ENCODE results near the gene TRIM71. TPM values are rescaled to one million over a fixed set of nuclear protein-coding genes. Genes with fewer than 3 reads are reported as not detected.
"Not testable (repeated sequence)": the region's sequence is repeated elsewhere in the genome, so short reads cannot be mapped to it uniquely, and the experiment has no call there.

The TRIM71 gene
- total RNA-seq, 1 donor from 2014 or later = not detected

DNA sequence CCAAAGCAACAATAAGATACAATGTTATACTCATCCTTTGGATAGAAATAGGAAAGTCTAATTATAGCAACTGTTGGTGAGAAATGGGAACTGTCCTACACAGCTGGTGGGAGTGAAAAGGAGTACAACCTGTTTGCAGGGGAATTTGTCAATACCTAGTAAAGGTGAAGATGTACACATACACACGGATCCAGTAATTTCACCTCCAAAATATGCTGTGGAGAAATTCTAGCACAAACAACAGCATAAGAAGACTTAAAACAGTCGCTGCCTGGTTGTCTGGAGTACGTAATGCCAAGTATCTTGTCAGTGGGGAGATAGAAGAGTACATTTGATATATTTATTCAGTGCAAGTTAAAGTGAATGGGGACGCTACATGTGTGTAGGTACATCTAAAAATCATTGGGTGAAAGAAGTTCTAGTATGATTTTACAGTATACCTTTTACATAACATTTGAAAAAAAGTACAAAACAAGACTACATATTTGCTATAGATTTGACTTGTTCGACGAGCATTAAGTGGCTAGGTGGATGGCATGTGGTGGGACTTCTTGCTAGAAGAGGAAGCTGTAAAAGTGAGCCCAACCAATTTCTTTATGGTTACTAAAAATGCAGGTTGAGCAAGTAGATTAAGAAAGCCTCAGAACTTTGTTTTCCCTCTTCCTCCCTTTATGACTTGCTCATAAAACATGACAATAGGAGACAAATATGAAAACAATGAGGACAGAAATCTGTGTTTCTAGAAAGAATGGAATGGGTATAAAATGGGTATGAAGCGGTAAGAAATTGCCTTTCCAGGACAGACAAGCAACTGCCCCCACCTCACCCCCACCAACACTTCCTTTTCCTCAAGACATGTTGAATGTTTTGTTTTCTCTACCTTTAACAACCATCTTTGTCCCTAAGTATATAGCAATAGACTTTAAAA lies 83.5 kb downstream of the TRIM71 start:
- no peak overlapping the region for H3K4me3 Mint-ChIP-seq
- no peaks in the 10 kb centered on the region for H3K36me3 Mint-ChIP-seq (ENCODE audit: low read depth)
- ChIA-PET POLR2A (no interaction called here), CTCF (no interaction called here)
- DNase-seq = no peak
- no peak overlapping the region for H3K27ac Mint-ChIP-seq
- intact Hi-C loops (cut with micrococcal nuclease) = no loop called here
- H3K27me3 Mint-ChIP-seq = peaks cover 11% of the 10 kb centered on the region
- H3K4me1 Mint-ChIP-seq = peaks cover 4% of the 10 kb centered on the region
- TF ChIP-seq, protein P1, sequence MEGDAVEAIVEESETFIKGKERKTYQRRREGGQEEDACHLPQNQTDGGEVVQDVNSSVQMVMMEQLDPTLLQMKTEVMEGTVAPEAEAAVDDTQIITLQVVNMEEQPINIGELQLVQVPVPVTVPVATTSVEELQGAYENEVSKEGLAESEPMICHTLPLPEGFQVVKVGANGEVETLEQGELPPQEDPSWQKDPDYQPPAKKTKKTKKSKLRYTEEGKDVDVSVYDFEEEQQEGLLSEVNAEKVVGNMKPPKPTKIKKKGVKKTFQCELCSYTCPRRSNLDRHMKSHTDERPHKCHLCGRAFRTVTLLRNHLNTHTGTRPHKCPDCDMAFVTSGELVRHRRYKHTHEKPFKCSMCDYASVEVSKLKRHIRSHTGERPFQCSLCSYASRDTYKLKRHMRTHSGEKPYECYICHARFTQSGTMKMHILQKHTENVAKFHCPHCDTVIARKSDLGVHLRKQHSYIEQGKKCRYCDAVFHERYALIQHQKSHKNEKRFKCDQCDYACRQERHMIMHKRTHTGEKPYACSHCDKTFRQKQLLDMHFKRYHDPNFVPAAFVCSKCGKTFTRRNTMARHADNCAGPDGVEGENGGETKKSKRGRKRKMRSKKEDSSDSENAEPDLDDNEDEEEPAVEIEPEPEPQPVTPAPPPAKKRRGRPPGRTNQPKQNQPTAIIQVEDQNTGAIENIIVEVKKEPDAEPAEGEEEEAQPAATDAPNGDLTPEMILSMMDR (IDR thresholded peaks at IDR 0.05) = no peak
- H3K9me3 Mint-ChIP-seq = no peaks in the 10 kb centered on the region
- ATAC-seq (ENCODE audit: low read depth) = no peak

DNA sequence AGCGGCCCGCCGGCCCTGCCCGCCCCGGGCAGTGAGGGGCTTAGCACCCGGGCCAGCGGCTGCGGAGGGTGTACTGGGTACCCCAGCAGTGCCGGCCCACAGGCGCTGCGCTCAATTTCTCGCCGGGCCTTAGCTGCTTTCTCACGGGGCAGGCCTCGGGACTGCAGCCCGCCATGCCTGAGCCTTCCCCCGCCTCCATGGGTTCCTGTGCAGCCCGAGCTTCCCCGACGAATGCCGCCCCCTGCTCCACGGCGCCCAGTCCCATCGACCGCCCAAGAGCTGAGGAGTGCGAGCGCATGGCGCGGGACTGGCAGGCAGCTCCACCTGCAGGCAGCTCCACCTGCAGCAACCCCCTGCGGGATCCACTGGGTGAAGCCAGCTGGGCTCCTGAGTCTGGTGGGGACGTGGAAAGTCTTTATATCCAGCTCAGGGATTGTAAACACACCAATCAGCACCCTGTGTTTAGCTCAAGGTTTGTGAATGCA lies 85.1 kb downstream of the TRIM71 start:
- POLR2A ChIA-PET; H3K27ac Mint-ChIP-seq; H3K4me1 Mint-ChIP-seq; H3K36me3 Mint-ChIP-seq (ENCODE audit: low read depth); intact Hi-C loops (cut with micrococcal nuclease); ATAC-seq (ENCODE audit: low read depth); CTCF ChIA-PET; DNase-seq; H3K9me3 Mint-ChIP-seq: not testable (repeated sequence)
- peaks cover 11% of the 10 kb centered on the region for H3K27me3 Mint-ChIP-seq
- peak overlapping the region; percentile 68 for H3K4me3 Mint-ChIP-seq

DNA sequence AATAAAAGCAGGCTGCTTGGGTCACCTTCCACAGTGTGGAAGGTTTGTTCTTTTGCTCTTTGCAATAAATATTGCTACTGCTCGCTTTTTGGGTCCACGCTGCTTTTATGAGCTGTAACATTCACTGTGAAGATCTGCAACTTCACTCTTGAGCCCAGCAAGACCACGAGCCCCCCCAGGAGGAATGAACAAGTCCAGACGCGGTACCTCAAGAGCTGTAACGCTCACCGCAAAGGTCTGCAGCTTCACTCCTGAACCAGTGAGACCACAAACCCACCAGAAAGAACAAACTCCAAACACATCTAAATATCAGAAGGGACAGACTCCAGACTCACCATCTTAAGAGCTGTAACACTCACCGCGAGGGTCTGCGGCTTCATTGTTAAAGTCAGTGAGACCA lies 86.2 kb downstream of the TRIM71 start:
- CTCF ChIA-PET = interaction anchor here (0.6 kb wide), 1 partner anchor 174 kb away, joined by 3 read pairs; no protein-coding TSS in a partner anchor

DNA sequence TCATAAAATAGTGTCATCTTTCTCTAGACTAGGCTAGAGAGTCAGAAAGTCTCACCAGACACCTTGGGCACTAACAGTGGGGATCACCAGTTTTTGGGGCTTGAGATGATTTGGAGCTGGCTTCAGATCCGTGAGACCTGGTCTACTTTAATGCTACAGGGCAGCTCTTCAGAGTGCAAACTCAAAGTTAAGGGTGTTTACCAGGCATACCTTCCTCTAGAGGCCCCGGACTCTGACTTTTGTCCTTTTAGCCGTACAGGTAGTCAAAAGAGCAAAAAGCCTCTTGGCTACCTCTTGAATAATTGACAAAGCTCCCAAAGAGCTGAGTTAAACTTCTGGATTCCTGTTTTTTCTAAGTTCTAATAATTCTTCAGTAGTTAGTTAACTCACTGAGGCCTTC lies 92.2 kb downstream of the TRIM71 start:
- intact Hi-C loops (cut with micrococcal nuclease) = no loop called here

More for the DNA sequence above, 86.2 kb downstream of the TRIM71 start:
- H3K36me3 Mint-ChIP-seq (ENCODE audit: low read depth) = no peaks in the 10 kb centered on the region
- no peak for ATAC-seq (ENCODE audit: low read depth)
- TF ChIP-seq, protein P1 (IDR thresholded peaks at IDR 0.05) = no peak
- DNase-seq = no peak
- POLR2A ChIA-PET = no interaction called here
- peaks cover 11% of the 10 kb centered on the region for H3K27me3 Mint-ChIP-seq
- no peaks in the 10 kb centered on the region for H3K9me3 Mint-ChIP-seq
- no peak overlapping the region for H3K4me3 Mint-ChIP-seq
- no peak overlapping the region for H3K27ac Mint-ChIP-seq
- intact Hi-C loops (cut with micrococcal nuclease) = no loop called here
- H3K4me1 Mint-ChIP-seq = peaks cover 4% of the 10 kb centered on the region

DNA sequence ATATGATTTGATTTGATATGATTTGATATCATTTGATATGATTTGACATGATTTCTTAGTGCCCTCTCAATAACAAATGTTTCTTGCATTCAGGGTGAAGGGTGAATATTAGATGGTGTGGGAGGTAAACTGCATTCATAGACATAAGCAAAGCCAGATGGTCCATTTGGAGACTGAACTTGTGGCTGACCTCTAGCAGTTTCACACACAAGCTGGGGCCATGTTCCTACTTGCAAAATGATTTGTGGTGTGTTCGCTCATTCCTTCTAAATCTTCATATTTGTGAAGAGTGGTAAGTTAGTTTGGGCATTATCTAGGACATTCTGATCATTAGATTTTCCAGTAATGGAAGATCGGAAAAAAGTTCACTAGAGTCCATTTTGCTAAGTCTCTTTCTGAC lies 93.2 kb downstream of the TRIM71 start:
- TF ChIP-seq, protein P1 (IDR thresholded peaks at IDR 0.05) = no peak
- POLR2A ChIA-PET = no interaction called here
- no peak for ATAC-seq (ENCODE audit: low read depth)
- peaks cover 4% of the 10 kb centered on the region for H3K4me1 Mint-ChIP-seq
- no peaks in the 10 kb centered on the region for H3K9me3 Mint-ChIP-seq
- CTCF ChIA-PET = no interaction called here
- DNase-seq = no peak
- H3K27me3 Mint-ChIP-seq = no peaks in the 10 kb centered on the region
- H3K27ac Mint-ChIP-seq = no peak overlapping the region
- H3K4me3 Mint-ChIP-seq = no peak overlapping the region
- intact Hi-C loops (cut with micrococcal nuclease) = no loop called here
- H3K36me3 Mint-ChIP-seq (ENCODE audit: low read depth) = no peaks in the 10 kb centered on the region

More for the DNA sequence above, 92.2 kb downstream of the TRIM71 start:
- ChIA-PET POLR2A (no interaction called here), CTCF (no interaction called here)
- peaks cover 4% of the 10 kb centered on the region for H3K4me1 Mint-ChIP-seq
- DNase-seq (no peak), ATAC-seq (ENCODE audit: low read depth) (no peak)
- TF ChIP-seq, protein P1 (IDR thresholded peaks at IDR 0.05) = no peak
- H3K4me3 Mint-ChIP-seq = no peak overlapping the region
- no peaks in the 10 kb centered on the region for H3K36me3 Mint-ChIP-seq (ENCODE audit: low read depth)
- no peaks in the 10 kb centered on the region for H3K27me3 Mint-ChIP-seq
- H3K9me3 Mint-ChIP-seq = no peaks in the 10 kb centered on the region
- H3K27ac Mint-ChIP-seq = no peak overlapping the region
